Activated CD4-positive, alpha-beta T cell treated with anti-CD3 and anti-CD28 coated beads, Interleukin-2, amount 50 U/mL, for 48 hours (primary cell): ENCODE data around the gene DCAKD.

ENCODE experiments used
- DNase-seq, 2 experiments: peaks; one replicate each; pipeline ENCODE4 v3.0.0-alpha.2; 2020

Gene DCAKD

DNA sequence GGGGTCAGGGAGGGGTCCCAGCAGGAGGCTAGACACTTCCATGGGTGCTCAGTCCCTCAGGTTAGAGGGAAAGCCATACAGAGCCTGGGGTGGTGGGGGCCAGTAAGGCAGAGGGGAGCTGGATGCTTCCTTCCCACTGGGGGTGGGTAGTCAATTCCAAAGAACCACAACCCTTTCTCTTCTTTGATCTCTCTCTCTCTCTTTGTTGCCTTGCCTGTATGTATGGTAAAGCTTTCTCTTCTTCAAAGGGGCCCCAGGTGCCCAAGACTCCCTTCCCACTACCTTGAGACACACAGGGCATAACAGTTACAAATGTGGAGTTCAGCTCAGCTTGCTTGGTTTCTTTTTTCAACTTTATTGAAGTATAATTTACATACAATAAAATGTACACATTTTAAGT lies 52.8 kb downstream of the DCAKD start:
- no peak for DNase-seq

GRCh38 chr17:44997733-44998520 lies 53.5 kb downstream of the DCAKD start:
- DNase-seq: no peak

DNA sequence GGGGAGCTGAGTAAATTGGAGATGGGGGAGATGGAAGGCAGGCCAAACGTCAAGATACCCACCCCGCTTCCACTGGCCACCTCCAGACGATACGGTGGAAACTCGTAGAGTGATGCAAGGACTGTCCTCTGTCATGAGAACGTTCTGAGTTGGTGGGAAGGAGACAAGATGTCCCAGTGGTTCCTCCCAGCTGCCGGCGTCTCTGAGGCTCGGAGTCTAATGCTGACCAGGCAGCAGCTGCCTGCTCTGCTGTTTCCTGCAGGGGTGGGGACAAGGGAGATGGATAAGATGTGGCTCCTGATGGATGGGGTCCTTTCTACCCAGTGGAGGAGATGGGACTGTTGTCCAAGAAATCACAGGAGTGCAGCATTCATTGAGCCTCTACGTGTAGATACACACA lies 55.1 kb downstream of the DCAKD start:
- no peak for DNase-seq

- no peak for DNase-seq
These were observed 55.9 kb downstream of the DCAKD start for GRCh38 chr17:44995436-44996001.

GRCh38 chr17:44992242-44992939 lies 59.0 kb downstream of the DCAKD start:
- DNase-seq: no peak

GRCh38 chr17:44990994-44991393 lies 60.4 kb downstream of the DCAKD start:
- no peak for DNase-seq

- no peak for DNase-seq
These were observed 61.8 kb downstream of the DCAKD start for GRCh38 chr17:44989552-44990138.

DNA sequence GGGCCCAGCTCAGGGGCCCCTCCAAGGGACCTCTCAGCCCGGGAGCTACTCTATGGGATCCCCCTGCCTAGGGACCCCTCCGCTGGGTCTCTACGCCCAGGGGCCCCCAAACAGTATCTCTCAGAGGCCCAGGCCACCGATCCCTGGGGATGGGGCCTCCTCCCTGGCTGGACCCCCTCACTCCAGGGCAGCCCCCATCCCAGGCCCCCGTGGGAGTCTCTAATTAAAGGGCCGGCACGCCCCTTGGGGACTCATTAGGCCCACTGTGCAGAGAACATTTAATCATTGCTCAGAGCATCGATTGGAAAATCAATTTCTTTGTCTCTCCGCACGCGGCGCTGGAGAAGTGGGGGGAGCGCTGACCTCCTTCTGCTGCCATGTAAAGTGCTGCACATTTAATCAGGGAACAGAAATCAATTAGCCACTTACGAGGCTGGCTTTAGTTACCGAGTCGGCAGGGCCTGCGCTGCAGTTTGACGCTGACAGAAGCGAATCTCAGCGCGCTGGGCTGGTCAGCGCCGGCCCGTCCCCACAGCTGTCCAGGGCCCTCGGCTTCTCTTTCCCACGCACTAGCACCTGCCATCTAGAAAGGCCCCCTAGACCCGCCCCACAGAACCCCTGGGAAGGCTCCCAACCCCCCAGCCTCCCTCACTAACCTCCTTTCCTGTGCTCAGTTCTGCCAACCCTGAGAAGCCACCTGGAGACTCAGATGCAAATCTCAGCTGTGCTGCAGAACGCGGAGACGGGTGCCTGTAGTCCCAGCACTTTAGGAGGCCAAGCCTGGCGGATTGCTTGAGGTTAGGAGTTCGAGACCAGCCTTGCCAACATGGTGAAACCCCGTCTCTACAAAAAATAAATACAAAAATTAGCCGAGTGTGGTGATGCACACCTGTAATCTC lies 63.1 kb downstream of the DCAKD start:
- DNase-seq: no peak

GRCh38 chr17:44983563-44983962 lies 67.9 kb downstream of the DCAKD start:
- no peak for DNase-seq

- DNase-seq: no peak
These were observed 69.2 kb downstream of the DCAKD start for GRCh38 chr17:44982113-44982702.

- DNase-seq: no peak
These were observed 70.0 kb downstream of the DCAKD start for GRCh38 chr17:44981221-44981968.

DNA sequence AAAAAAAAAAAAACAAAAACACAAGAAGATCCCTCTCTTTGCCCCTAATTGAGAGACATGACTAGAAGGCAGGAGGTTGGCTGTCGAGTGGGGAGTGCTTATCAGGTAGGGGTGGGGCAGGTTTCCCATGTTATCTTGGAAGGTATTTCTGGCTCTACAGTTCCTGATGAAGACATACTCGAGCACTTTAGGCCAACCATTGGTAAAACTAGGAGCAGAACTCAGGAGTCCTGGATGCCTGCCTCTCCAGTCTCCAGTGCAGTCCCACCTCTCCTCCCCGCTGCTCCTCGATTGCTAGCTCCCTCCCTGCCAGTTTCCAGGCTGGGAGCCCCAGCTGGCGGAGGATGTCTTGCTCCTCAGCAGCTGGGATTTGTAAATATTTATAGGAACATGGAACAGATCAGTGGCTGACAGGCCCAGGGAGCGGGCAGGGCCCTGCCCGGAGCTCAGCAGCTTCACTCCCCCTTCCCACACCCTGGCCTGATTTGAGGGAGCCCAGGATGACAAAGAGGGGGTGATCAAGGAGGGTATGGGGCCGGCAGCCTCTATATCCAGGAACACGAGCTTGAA lies 71.9 kb downstream of the DCAKD start:
- DNase-seq: no peak

DNA sequence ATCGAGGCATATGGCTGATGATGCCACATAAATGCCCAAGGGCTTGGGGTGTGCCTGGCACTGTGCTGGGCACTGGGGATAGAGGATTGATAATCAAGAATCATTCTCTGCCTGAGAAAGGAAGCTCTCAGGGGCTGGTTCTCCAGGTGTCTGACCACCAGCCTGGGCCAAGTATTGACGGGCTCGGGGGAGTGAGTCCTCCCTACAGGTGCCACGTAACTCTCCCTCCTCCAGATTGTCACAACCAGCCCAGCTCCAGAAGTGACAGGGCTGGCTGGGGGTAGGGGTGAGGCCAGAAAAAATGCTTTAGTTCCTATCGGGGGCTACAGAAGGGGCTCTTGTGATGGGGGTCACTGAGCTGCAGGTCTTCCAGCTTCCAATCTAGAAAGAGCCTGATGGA lies 72.6 kb downstream of the DCAKD start:
- no peak for DNase-seq

GRCh38 chr17:44977814-44978550 lies 73.5 kb downstream of the DCAKD start:
- no peak for DNase-seq

DNA sequence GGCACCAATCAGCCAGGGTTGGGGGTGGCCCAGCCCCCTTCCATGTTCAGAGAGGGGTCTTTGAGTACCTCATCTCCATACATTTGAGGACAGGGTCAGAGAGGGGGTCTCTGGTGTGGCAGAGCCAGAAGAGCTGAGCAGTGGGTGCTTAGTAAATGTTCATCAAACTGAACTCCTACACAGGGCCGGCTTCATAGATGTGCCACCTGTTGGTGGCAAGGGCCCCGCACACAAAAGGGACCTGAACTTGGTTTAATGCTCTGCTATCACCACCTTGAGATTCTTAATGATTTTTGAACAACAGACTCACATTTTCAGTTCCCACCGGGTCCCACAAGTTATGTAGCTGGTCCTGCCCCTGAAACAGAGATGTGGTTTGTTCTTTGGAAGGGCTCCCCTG lies 74.4 kb downstream of the DCAKD start:
- DNase-seq: no peak

- no peak for DNase-seq
These were observed 75.2 kb downstream of the DCAKD start for GRCh38 chr17:44976206-44976605.
